GM12892 (cell line): Measurements from ENCODE around the gene ACLY.

Source experiments
- POLR2A ChIP-seq: IDR thresholded peaks from 2 replicates; pipeline ENCODE4 v1.6.1; 2011; ENCODE audit warnings: low read depth, low read length, control low read depth
- POLR2AphosphoS5 ChIP-seq: IDR thresholded peaks from 2 replicates; pipeline ENCODE4 v1.6.1; 2011; ENCODE audit warnings: low read depth, low read length, control low read depth
- TAF1 ChIP-seq: IDR thresholded peaks from 2 replicates; pipeline ENCODE4 v1.6.1; 2011; ENCODE audit warnings: low read depth, mild to moderate bottlenecking, control low read depth, low read length, borderline replicate concordance

DNA sequence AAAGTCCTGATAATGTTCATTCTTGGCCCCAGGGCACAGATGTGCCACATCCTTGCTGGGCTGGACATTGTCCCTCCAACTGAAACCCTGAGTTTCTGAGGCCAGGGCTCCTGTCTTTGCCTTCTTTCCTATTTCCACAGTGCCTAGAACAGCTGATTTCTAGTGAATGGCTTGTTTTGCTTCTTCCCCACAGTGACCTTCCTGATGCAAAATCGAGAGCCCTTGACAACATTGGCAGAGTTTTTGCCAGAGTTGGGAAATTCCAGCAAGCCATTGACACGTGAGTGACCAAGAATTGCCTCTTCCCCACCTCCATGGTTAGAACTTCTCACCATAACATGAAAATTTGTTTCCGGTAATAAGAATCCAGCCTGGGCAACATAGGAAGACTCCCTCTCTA is 26.2 kb upstream of the ACLY start:
- TF ChIP-seq POLR2A = no peak
- TF ChIP-seq POLR2AphosphoS5 = no peak
- TF ChIP-seq TAF1 = no peak
